Measurements from ENCODE around the gene ABCC1.
"Not testable (repeated sequence)": the region's sequence is repeated elsewhere in the genome, so short reads cannot be mapped to it uniquely, and the experiment has no call there.

The ABCC1 gene

GRCh38 chr16:15970743-15971439 is 21.5 kb downstream of the ABCC1 start:
- no peak for DNase-seq

GRCh38 chr16:15971440-15971815 is 22.0 kb downstream of the ABCC1 start:
- no peak for DNase-seq

GRCh38 chr16:15972046-15972868 is 22.8 kb downstream of the ABCC1 start:
- DNase-seq = no peak

GRCh38 chr16:15973421-15973820 is 24.0 kb downstream of the ABCC1 start:
- no peak for DNase-seq

- no peak for DNase-seq
These were observed 24.6 kb downstream of the ABCC1 start for GRCh38 chr16:15974057-15974456.

- no peak for DNase-seq
These were observed 25.8 kb downstream of the ABCC1 start for GRCh38 chr16:15975172-15975571.

- DNase-seq = no peak
These were observed 26.9 kb downstream of the ABCC1 start for GRCh38 chr16:15976225-15976812.

- no peak for DNase-seq
These were observed 27.7 kb downstream of the ABCC1 start for GRCh38 chr16:15976929-15977637.

- DNase-seq = no peak
These were observed 30.4 kb downstream of the ABCC1 start for GRCh38 chr16:15979801-15980200.

- no peak for DNase-seq
These were observed 30.9 kb downstream of the ABCC1 start for GRCh38 chr16:15980329-15980728.

- no peak for DNase-seq
These were observed 32.0 kb downstream of the ABCC1 start for GRCh38 chr16:15981382-15981781.

GRCh38 chr16:15982194-15982915 is 32.9 kb downstream of the ABCC1 start:
- DNase-seq = not testable (repeated sequence)

- no peak for DNase-seq
These were observed 34.5 kb downstream of the ABCC1 start for GRCh38 chr16:15983898-15984297.

- DNase-seq = no peak
These were observed 35.7 kb downstream of the ABCC1 start for GRCh38 chr16:15985144-15985543.

- no peak for DNase-seq
These were observed 36.8 kb downstream of the ABCC1 start for GRCh38 chr16:15986261-15986660.

- DNase-seq = no peak
These were observed 39.0 kb downstream of the ABCC1 start for GRCh38 chr16:15988268-15989013.

GRCh38 chr16:15990902-15991301 is 41.5 kb downstream of the ABCC1 start:
- DNase-seq = no peak

- DNase-seq = no peak
These were observed 43.7 kb downstream of the ABCC1 start for GRCh38 chr16:15993128-15993527.

GRCh38 chr16:15993541-15993940 is 44.1 kb downstream of the ABCC1 start:
- DNase-seq = no peak

GRCh38 chr16:15993946-15994665 is 44.7 kb downstream of the ABCC1 start:
- DNase-seq = no peak

- no peak for DNase-seq
These were observed 47.2 kb downstream of the ABCC1 start for GRCh38 chr16:15996432-15997109.

Measured in NCI-H2107 (cell line).